ENCODE data around the gene PRRX1. TPM values are rescaled to one million over a fixed set of nuclear protein-coding genes. Genes with fewer than 3 reads are reported as not detected.

Gene PRRX1
- polyA plus RNA-seq, 4 donors, result 0.91 to 4.5 (median 1.9) TPM

- no peak for DNase-seq (ENCODE audit: low read depth in 4 of 4, low spot score in 2 of 4)
Measured at GRCh38 chr1:170663404-170664092, 383 bp upstream of the PRRX1 start.

GRCh38 chr1:170664828-170665612 is 1.1 kb downstream of the PRRX1 start:
- no peak for DNase-seq (ENCODE audit: low read depth in 4 of 4, low spot score in 2 of 4)

DNA sequence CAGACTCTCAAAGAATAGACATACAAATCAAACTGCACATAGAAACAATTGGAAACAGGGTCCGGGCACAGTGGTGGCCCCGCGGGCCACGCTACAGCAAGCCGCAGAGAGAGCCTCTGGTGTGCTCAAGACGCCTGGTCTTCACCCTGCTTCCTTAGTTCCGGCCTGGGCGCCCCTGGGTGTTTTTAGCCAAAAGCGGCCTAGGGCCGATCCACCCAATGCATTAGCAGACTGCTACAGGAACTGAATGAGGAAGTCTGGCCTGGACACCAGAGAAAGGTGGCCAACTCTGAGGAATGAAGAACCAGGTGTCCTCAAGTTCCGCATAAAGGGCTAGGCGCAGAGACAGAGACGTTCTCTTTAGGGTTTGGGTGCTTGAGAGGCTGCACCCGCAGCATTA is 1.7 kb downstream of the PRRX1 start:
- no peak for DNase-seq (ENCODE audit: low read depth in 4 of 4, low spot score in 2 of 4)

- no peak for DNase-seq (ENCODE audit: low read depth in 4 of 4, low spot score in 2 of 4)
Measured at GRCh38 chr1:170666541-170667254, 2.8 kb downstream of the PRRX1 start.

DNA sequence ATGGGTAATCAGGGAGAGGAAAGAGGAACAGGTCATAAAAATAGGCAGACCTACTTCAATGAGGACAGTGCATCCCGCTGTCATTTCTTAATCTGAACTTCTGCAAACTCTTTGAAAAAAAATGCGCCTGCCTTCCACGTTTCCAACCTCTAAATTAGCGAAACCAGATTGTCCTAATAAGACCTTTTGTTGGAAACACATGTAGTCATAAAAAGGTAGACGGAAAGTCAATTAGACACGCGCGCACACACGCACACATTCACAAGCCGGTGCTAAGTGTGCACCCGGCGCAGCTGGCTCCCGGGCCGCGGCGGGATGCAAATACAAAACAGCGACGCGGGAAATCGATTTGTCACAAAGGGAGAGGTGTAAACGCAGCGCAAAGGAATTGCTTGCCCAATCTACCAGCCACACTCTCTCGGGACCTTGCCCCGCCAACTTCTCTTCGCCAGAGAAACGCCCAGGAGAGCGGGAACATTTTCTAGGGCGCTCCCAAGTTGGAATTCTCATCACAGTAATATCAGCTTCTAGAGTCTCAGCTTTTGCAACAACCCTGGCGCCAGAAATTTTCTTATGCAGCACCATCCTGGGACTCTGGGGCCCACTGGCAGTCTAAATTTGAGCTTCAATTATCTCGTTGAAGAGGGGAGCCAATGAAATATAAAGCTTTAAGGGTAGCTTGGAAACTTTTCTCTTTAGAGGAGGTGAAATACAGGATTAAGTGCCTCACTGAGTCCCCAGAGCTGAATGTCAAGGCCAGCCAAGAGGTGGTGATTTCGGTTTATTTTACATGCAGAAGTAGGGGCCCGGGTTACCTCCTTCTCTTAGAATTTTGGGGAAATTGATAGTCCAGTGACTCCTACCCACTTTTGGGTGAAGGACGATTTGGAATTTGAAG is 4.5 kb downstream of the PRRX1 start:
- DNase-seq (ENCODE audit: low read depth in 4 of 4, low spot score in 2 of 4), result no peak

DNA sequence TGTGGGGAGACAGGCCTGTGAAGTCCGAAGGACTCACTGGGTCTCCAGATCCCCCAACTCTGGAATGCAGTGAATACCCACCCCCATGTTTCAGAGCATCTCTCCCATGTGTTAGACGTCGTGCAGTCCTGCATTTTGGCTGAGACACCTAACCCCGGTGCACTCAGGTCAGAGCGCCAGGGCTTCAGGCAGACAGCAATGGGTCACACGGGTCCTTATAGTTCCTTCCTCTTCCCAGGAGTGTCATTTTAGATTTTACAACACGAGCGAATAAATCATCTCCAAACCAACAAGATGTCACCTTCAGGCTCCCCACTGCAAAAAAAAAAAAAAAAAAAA is 5.1 kb downstream of the PRRX1 start:
- DNase-seq (ENCODE audit: low read depth in 4 of 4, low spot score in 2 of 4), result no peak

GRCh38 chr1:170669586-170670530 is 5.9 kb downstream of the PRRX1 start:
- no peak for DNase-seq (ENCODE audit: low read depth in 4 of 4, low spot score in 2 of 4)

DNA sequence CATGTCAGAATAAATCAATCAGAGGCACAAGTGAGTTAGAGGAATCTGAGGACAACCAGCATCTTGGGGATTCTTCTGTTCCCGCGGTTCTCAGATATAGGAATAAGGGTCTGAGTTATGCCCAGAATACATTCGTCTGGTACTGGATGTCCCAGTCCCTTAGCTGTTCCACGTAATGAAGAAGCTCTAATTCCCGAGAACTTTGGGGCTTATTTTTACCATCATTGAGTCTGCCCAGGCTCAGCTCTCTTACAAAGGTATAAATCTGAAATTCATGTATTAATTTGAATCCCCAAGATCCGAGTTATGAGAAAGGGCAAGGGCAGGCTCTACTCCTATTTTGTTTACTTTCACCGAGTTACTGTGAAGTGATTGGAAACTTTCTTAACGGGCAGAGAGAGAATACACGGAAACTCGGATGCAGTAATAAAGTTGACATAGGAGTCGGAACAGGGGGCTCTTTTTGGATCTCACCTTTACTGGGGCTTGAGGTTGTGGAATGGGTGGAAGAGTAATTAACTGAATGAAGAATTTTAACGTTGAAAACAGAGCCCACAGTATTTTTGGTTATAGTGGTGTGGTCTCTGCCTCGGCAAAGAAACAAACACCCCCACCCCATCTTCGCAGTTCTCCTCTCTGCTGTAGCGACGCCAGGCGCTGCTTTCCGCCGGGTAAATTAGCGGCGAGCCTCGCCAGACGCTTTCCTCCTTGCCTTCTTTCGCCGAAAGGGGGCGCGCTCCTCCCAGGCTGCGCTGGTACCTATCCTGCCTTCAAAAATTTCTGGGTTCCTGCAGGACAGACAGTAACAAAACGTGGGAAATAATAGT is 7.1 kb downstream of the PRRX1 start:
- DNase-seq (ENCODE audit: low read depth in 4 of 4, low spot score in 2 of 4), result no peak

GRCh38 chr1:170671629-170671963 is 7.7 kb downstream of the PRRX1 start:
- no peak for DNase-seq (ENCODE audit: low read depth in 4 of 4, low spot score in 2 of 4)

DNA sequence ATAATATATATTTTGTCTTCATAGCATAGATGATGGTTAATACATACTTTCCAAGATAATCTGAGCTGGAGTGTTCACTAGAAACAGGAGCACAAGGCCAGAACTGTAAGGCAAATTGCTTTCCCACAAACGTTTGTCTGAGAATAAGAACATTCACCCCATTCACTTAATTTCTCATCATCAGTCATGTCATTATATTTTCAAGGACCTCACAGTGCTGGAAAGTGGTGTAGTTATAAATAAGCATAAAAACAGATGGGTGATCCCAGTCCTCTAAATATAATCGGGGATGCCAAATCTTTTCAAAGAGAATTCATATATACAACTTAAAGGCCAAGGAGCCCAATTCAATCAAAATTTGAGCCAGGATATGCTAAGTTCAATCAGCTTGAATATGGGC is 8.4 kb downstream of the PRRX1 start:
- no peak for DNase-seq (ENCODE audit: low read depth in 4 of 4, low spot score in 2 of 4)

GRCh38 chr1:170674239-170674638 is 10.3 kb downstream of the PRRX1 start:
- no peak for DNase-seq (ENCODE audit: low read depth in 4 of 4, low spot score in 2 of 4)

DNA sequence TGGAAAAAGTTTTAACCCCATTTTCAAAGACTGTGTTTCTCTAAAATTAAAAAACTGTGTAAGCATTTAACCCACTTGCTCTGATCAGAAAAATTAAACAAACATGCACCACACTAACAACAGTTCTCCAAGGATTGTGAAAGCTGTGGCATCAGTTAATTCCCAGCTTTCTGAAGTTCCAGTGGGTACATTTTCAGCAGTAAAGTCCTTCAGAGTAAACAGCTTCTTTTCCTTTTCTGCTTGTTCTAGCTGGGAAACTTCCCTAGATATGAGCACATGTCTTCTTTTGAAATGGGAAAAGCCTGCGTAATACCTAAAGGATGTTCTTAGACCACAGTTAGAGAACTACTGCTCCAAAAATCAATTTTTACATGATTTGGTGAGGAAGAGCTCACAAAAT is 11.1 kb downstream of the PRRX1 start:
- DNase-seq (ENCODE audit: low read depth in 4 of 4, low spot score in 2 of 4), result no peak

GRCh38 chr1:170675865-170676264 is 11.9 kb downstream of the PRRX1 start:
- DNase-seq (ENCODE audit: low read depth in 4 of 4, low spot score in 2 of 4), result no peak

DNA sequence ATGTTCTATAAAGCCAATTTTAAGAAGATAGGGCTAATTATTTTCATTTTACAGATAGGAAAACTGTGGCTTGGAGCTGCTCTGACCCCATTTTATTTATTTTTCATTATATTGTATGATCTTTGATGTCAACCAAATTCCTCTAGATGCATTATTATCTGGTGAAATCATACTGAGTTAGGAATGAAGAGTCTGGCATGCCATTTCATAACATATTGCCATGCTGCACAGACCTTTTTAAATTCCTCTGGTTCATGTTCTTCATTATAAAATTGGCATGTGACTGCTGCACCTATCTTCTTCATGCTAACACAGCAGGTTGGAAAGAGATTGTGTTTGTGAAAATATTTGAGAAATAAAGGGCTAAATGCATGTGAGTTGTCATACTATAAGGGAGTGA is 12.7 kb downstream of the PRRX1 start:
- no peak for DNase-seq (ENCODE audit: low read depth in 4 of 4, low spot score in 2 of 4)

DNA sequence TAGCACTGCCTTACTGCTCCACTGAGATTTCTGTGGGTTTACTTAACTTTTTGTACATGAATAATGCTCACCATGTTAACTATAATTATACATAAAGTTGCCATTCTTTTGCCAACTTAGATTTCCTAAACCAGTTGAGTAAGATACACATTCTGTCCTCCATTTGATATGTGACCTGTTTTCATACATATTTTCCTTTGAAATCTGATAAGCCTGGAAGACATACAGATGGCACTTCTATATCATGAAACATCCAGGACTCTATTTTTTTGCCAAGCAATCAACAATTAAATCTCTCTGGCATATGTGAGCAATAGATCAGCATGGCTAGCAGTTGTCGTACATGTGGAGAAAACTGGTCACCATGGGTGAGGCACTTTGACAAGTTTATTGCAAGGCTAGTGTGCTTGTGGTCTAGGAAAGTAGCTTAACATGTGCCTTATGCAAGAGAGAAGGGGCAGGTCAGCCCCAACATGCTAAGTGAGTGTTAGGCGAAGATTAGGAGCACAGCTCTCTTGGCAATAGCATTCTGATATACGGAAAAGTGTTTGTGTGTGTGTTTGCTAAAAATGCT is 14.2 kb downstream of the PRRX1 start:
- no peak for DNase-seq (ENCODE audit: low read depth in 4 of 4, low spot score in 2 of 4)

DNA sequence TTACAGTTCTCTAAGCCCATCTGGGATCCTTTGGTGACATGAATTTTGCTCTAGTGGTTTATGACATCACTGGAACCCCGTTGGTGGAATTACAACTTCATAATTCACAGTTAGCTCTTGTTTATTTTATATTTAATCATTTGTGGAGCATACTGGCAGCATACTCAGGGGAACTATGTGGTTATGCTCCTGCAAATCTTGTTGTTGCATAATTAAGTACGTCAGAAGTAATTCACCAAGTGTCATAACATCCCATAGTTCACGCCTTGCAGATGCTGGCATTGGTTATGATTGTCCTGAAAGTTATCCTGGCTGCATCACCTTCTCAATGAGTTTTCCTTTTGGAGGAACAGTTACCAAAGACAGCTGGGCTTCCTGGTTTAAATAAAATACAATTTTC is 16.5 kb downstream of the PRRX1 start:
- DNase-seq (ENCODE audit: low read depth in 4 of 4, low spot score in 2 of 4), result no peak

GRCh38 chr1:170682169-170682568 is 18.2 kb downstream of the PRRX1 start:
- DNase-seq (ENCODE audit: low read depth in 4 of 4, low spot score in 2 of 4), result no peak

GRCh38 chr1:170682809-170683208 is 18.9 kb downstream of the PRRX1 start:
- no peak for DNase-seq (ENCODE audit: low read depth in 4 of 4, low spot score in 2 of 4)

GRCh38 chr1:170685166-170685565 is 21.2 kb downstream of the PRRX1 start:
- DNase-seq (ENCODE audit: low read depth in 4 of 4, low spot score in 2 of 4), result no peak
